ENCODE results near the gene NOB1.

Gene NOB1

GRCh38 chr16:69754469-69755310 is at the start of gene NOB1:
TSS of gene NOB1 (minus strand) at chr16:69754926. CDS start at chr16:69754910, 16 bp downstream.
- Histone ChIP-seq H3K79me2 (ENCODE audit: insufficient read depth, low read length) (peaks cover 45% of the 10 kb centered on the region), H3K9ac (ENCODE audit: low read depth, low read length, poor library complexity, severe bottlenecking) (peak within 1 kb of the TSS; percentile 89), H4K20me1 (ENCODE audit: insufficient read depth, low read length, poor library complexity, severe bottlenecking) (no peaks in the 10 kb centered on the region), H2AFZ (ENCODE audit: low read length) (peak within 1 kb of the TSS; percentile 93), H3K27me3 (ENCODE audit: insufficient read depth, low read length, poor library complexity, severe bottlenecking) (no peaks in the 10 kb centered on the region), H3K4me3 (ENCODE audit: low read length, poor library complexity, severe bottlenecking) (peak within 1 kb of the TSS; percentile 90), H3K9me2 (replicated peaks; ENCODE audit: low read depth, low read length) (no peaks in the 10 kb centered on the region), H3K9me3 (ENCODE audit: insufficient read depth, low read depth, low read length) (no peaks in the 10 kb centered on the region), H3K4me1 (ENCODE audit: insufficient read depth, low read length, poor library complexity, severe bottlenecking) (peaks cover 13% of the 10 kb centered on the region), H3F3A (ENCODE audit: low read depth) (no peaks in the 10 kb centered on the region), H3K36me3 (ENCODE audit: insufficient read depth, low read length) (peaks cover 14% of the 10 kb centered on the region; the same call in 1 of the 2 replicates), H3K4me2 (ENCODE audit: low read depth, low read length, poor library complexity, severe bottlenecking) (peak within 1 kb of the TSS; percentile 75)
- TF ChIP-seq CTCF (conservative IDR thresholded peaks at IDR 0.05; ENCODE audit: low read length), result peak; percentile 87
- no peak for TF ChIP-seq EZH2phosphoT487 (IDR thresholded peaks at IDR 0.05; ENCODE audit: borderline replicate concordance)

GRCh38 chr16:69804297-69804696 is 49.6 kb upstream of the NOB1 start:
- Histone ChIP-seq H3F3A (ENCODE audit: low read depth) (no peaks in the 10 kb centered on the region), H3K79me2 (ENCODE audit: insufficient read depth, low read length) (no peaks in the 10 kb centered on the region), H3K9me2 (replicated peaks; ENCODE audit: low read depth, low read length) (no peaks in the 10 kb centered on the region), H3K27me3 (ENCODE audit: insufficient read depth, low read length, poor library complexity, severe bottlenecking) (no peaks in the 10 kb centered on the region), H3K9me3 (ENCODE audit: insufficient read depth, low read depth, low read length) (no peaks in the 10 kb centered on the region), H4K20me1 (ENCODE audit: insufficient read depth, low read length, poor library complexity, severe bottlenecking) (no peaks in the 10 kb centered on the region), H3K36me3 (ENCODE audit: insufficient read depth, low read length) (peaks cover 15% of the 10 kb centered on the region; the same call in 1 of the 2 replicates), H3K9ac (ENCODE audit: low read depth, low read length, poor library complexity, severe bottlenecking) (no peak overlapping the region), H2AFZ (ENCODE audit: low read length) (no peak overlapping the region), H3K4me3 (ENCODE audit: low read length, poor library complexity, severe bottlenecking) (no peak overlapping the region), H3K4me1 (ENCODE audit: insufficient read depth, low read length, poor library complexity, severe bottlenecking) (no peaks in the 10 kb centered on the region), H3K4me2 (ENCODE audit: low read depth, low read length, poor library complexity, severe bottlenecking) (no peak overlapping the region)
- TF ChIP-seq EZH2phosphoT487 (IDR thresholded peaks at IDR 0.05; ENCODE audit: borderline replicate concordance), result no peak
- no peak for TF ChIP-seq CTCF (conservative IDR thresholded peaks at IDR 0.05; ENCODE audit: low read length)

GRCh38 chr16:69799611-69800031 is 44.9 kb upstream of the NOB1 start:
- H3K9me2 ChIP-seq (replicated peaks; ENCODE audit: low read depth, low read length), result no peaks in the 10 kb centered on the region
- peaks cover 23% of the 10 kb centered on the region; the same call in 1 of the 2 replicates for H3K36me3 ChIP-seq (ENCODE audit: insufficient read depth, low read length)
- H2AFZ ChIP-seq (ENCODE audit: low read length), result no peak overlapping the region
- TF ChIP-seq EZH2phosphoT487 (IDR thresholded peaks at IDR 0.05; ENCODE audit: borderline replicate concordance), result no peak
- TF ChIP-seq CTCF (conservative IDR thresholded peaks at IDR 0.05; ENCODE audit: low read length), result no peak
- H3K9me3 ChIP-seq (ENCODE audit: insufficient read depth, low read depth, low read length), result no peaks in the 10 kb centered on the region
- H3K4me3 ChIP-seq (ENCODE audit: low read length, poor library complexity, severe bottlenecking), result no peak overlapping the region
- H3K79me2 ChIP-seq (ENCODE audit: insufficient read depth, low read length), result no peaks in the 10 kb centered on the region
- no peak overlapping the region for H3K4me2 ChIP-seq (ENCODE audit: low read depth, low read length, poor library complexity, severe bottlenecking)
- H3K4me1 ChIP-seq (ENCODE audit: insufficient read depth, low read length, poor library complexity, severe bottlenecking), result no peaks in the 10 kb centered on the region
- H4K20me1 ChIP-seq (ENCODE audit: insufficient read depth, low read length, poor library complexity, severe bottlenecking), result peaks cover 7% of the 10 kb centered on the region
- no peaks in the 10 kb centered on the region for H3K27me3 ChIP-seq (ENCODE audit: insufficient read depth, low read length, poor library complexity, severe bottlenecking)
- H3K9ac ChIP-seq (ENCODE audit: low read depth, low read length, poor library complexity, severe bottlenecking), result no peak overlapping the region
- H3F3A ChIP-seq (ENCODE audit: low read depth), result no peaks in the 10 kb centered on the region
